ENCODE measurements around the gene ACOT8.

DNA sequence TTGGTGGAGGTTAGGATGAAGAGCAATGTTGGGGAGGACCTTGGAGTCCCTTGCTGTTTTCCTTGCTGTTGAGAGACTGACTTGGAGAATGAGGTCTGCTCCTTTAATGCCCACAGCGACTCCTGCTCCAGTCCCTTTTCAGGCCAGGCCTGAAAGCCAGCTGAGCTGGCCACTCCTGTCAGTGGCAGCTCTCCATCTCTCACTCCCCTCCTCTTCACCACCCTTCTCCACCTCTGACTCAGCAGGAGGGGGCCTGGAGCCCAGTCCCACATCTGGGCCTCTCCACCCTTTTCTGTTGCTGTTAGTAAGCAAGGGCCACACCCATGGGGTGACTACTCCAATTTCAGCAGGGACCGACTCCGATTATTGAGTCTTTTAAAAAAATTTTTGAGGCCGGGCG is 21.4 kb downstream of the ACOT8 start:
- TF ChIP-seq SUZ12 (IDR thresholded peaks at IDR 0.05) (no peak), NFRKB (IDR thresholded peaks at IDR 0.05) (no peak), SP1 (IDR thresholded peaks at IDR 0.05) (no peak), ELF4 (IDR thresholded peaks at IDR 0.05) (no peak), FOXA1 (IDR thresholded peaks at IDR 0.05) (no peak), ZNF384 (IDR thresholded peaks at IDR 0.05) (no peak), FOXM1 (IDR thresholded peaks at IDR 0.05; ENCODE audit: borderline replicate concordance) (no peak), ARNT (IDR thresholded peaks at IDR 0.05) (no peak), TARDBP (IDR thresholded peaks at IDR 0.05) (no peak)
